OCI-LY1 (cell line): ENCODE data around the gene RIOK1.

Source experiments
- H2AFZ ChIP-seq: fragments of 200-600 bp; sonication (generic), shearing (Covaris generic); 2 replicates; pipeline ENCODE4 v1.6.0; 2014; ENCODE audit warnings: antibody characterized with exemption, mild to moderate bottlenecking, low read length
- H3F3A ChIP-seq: fragments of 200-600 bp; sonication (generic), shearing (Covaris generic); 2 replicates; pipeline ENCODE4 v1.6.0; 2014; ENCODE audit warnings: mild to moderate bottlenecking, antibody characterized with exemption, low read length, moderate library complexity; ENCODE audit not compliant: insufficient read depth
- H3K27ac ChIP-seq: fragments of 200-600 bp; sonication (generic); 2 replicates; pipeline ENCODE4 v1.5.1; 2014; ENCODE audit warnings: low read length, mixed run types, mild to moderate bottlenecking, low read depth; ENCODE audit not compliant: poor library complexity, severe bottlenecking
- H3K27me3 ChIP-seq: fragments of 200-600 bp; sonication (generic); 2 replicates; pipeline ENCODE4 v1.6.0; 2014; ENCODE audit warnings: antibody characterized with exemption, mild to moderate bottlenecking, low read length, moderate library complexity; ENCODE audit not compliant: insufficient read depth
- H3K36me3 ChIP-seq: fragments of 200-600 bp; sonication (generic); 2 replicates; pipeline ENCODE4 v1.6.1; 2014; ENCODE audit warnings: mild to moderate bottlenecking, antibody characterized with exemption, low read length, moderate library complexity, mixed read lengths; ENCODE audit not compliant: insufficient read depth
- H3K4me1 ChIP-seq: fragments of 200-600 bp; sonication (generic); 2 replicates; pipeline ENCODE4 v1.5.1; 2014; ENCODE audit warnings: mild to moderate bottlenecking, low read length, moderate library complexity; ENCODE audit not compliant: insufficient read depth, severe bottlenecking
- H3K4me2 ChIP-seq: fragments of 200-600 bp; sonication (generic), shearing (Covaris generic); 2 replicates; pipeline ENCODE4 v1.6.1; 2014; ENCODE audit warnings: low read length
- H3K4me3 ChIP-seq: fragments of 200-600 bp; sonication (generic); 2 replicates; pipeline ENCODE4 v1.5.1; 2014; ENCODE audit warnings: low read length, low read depth, mild to moderate bottlenecking, mixed read lengths; ENCODE audit not compliant: poor library complexity, severe bottlenecking
- H3K79me2 ChIP-seq: fragments of 200-600 bp; shearing (Covaris generic); 2 replicates; pipeline ENCODE4 v1.6.1; 2016; ENCODE audit warnings: mixed run types, low read length, mixed read lengths; ENCODE audit not compliant: insufficient read depth
- H3K9ac ChIP-seq: fragments of 200-600 bp; sonication (generic), shearing (Covaris generic); 2 replicates; pipeline ENCODE4 v1.6.1; 2014; ENCODE audit warnings: mild to moderate bottlenecking, low read length, mixed read lengths
- H3K9me2 ChIP-seq: fragments of 200-600 bp; sonication (generic), shearing (Covaris generic); 2 replicates; pipeline ENCODE4 v1.6.1; 2014; ENCODE audit warnings: low read depth, mild to moderate bottlenecking, low read length, mixed read lengths
- H3K9me3 ChIP-seq: fragments of 200-600 bp; shearing (Covaris generic); 2 replicates; pipeline ENCODE4 v1.6.1; 2014; ENCODE audit warnings: low read length, mixed read lengths
- H4K20me1 ChIP-seq: fragments of 200-600 bp; sonication (generic), shearing (Covaris generic); 2 replicates; pipeline ENCODE4 v1.6.0; 2016; ENCODE audit warnings: mild to moderate bottlenecking, low read length; ENCODE audit not compliant: insufficient read depth
- EZH2 ChIP-seq: fragments of 200-600 bp; sonication (generic), shearing (Covaris generic); IDR thresholded peaks from 2 replicates; pipeline ENCODE4 v1.8.0; 2017; ENCODE audit warnings: borderline replicate concordance, mixed run types, mild to moderate bottlenecking, antibody characterized with exemption, low read length, moderate library complexity, mixed read lengths
- TF ChIP-seq, protein P1 (sequence below): fragments of 200-600 bp; sonication (generic), shearing (Covaris generic); IDR thresholded peaks from 2 replicates; pipeline ENCODE4 v1.5.1; 2017; ENCODE audit warnings: mild to moderate bottlenecking, antibody characterized with exemption, low read length, moderate library complexity, mixed read lengths

Gene RIOK1

DNA sequence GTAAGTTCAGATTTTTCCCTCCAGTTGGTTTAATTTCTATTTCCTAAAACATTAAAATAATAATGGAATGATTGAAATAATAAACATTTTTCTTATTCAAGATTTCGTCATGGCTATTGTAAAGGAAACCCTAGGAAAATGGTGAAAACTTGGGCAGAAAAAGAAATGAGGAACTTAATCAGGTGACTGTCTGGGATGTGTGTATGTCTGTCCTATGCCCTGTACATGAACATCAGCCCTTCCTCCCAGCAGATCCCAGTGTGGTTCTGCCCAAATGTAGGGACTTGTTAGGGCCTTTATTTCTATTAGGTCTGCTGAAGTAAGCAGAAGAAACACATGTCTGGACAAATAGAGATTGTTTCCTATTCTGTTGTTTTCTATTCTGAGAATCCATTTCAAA is 13.1 kb downstream of the RIOK1 start:
- Histone ChIP-seq H3K4me2 (no peak overlapping the region), H3K27me3 (no peaks in the 10 kb centered on the region), H2AFZ (no peak overlapping the region), H3K9me2 (no peaks in the 10 kb centered on the region), H3K79me2 (no peaks in the 10 kb centered on the region), H3K9ac (no peak overlapping the region), H4K20me1 (no peaks in the 10 kb centered on the region), H3K27ac (no peak overlapping the region), H3K9me3 (no peaks in the 10 kb centered on the region), H3F3A (no peaks in the 10 kb centered on the region), H3K36me3 (peaks cover 99% of the 10 kb centered on the region), H3K4me3 (no peak overlapping the region), H3K4me1 (no peaks in the 10 kb centered on the region)
- TF ChIP-seq, protein P1, sequence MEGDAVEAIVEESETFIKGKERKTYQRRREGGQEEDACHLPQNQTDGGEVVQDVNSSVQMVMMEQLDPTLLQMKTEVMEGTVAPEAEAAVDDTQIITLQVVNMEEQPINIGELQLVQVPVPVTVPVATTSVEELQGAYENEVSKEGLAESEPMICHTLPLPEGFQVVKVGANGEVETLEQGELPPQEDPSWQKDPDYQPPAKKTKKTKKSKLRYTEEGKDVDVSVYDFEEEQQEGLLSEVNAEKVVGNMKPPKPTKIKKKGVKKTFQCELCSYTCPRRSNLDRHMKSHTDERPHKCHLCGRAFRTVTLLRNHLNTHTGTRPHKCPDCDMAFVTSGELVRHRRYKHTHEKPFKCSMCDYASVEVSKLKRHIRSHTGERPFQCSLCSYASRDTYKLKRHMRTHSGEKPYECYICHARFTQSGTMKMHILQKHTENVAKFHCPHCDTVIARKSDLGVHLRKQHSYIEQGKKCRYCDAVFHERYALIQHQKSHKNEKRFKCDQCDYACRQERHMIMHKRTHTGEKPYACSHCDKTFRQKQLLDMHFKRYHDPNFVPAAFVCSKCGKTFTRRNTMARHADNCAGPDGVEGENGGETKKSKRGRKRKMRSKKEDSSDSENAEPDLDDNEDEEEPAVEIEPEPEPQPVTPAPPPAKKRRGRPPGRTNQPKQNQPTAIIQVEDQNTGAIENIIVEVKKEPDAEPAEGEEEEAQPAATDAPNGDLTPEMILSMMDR = no peak
- TF ChIP-seq EZH2 = no peak

DNA sequence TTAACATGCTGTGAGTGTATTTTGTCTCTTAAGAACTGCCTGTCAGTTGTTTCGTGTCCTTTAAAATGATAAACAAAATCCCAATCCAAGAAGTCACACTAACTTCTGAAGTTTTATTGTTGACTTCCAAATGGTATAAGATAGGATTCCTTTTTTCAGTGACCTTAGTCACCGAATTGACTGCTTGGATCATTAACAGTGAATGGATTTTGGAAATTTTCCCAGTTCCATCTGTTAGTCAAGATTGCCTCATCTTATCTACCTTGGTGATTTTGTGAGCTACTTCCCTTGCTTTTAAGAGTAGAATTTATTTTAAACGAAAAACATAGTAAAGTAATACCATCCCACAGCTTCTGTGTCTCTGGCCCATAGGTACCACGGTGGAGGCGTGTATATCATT is 14.9 kb downstream of the RIOK1 start:
- Histone ChIP-seq H3K9ac (no peak overlapping the region), H4K20me1 (no peaks in the 10 kb centered on the region), H3K4me3 (no peak overlapping the region), H3K9me2 (no peaks in the 10 kb centered on the region), H3K79me2 (no peaks in the 10 kb centered on the region), H3F3A (no peaks in the 10 kb centered on the region), H3K9me3 (no peaks in the 10 kb centered on the region), H3K4me2 (no peak overlapping the region), H3K27me3 (no peaks in the 10 kb centered on the region), H3K27ac (no peak overlapping the region), H3K4me1 (no peaks in the 10 kb centered on the region), H3K36me3 (peaks cover 89% of the 10 kb centered on the region), H2AFZ (no peak overlapping the region)
- TF ChIP-seq, protein P1 = no peak
- no peak for TF ChIP-seq EZH2

DNA sequence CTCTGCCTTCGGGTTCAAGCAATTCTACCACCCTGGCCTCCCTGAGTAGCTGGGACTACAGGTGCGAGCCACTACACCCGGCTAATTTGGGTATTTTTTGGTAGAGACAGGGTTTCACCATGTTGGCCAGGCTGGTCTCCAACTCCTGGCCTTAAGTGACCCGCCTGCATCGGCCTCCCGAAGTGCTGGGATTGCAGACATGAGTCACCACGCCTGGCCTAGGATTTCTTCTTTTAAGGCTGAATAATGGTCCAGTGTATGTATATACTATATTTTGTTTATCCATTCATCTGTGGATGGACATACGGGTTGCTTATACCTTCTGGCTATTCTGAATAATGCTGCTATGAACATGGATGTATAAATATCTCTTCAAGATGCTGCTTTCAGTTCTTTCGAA is 17.1 kb downstream of the RIOK1 start:
- H3K36me3 ChIP-seq = peaks cover 89% of the 10 kb centered on the region

More for the DNA sequence above, 17.1 kb downstream of the RIOK1 start:
- H3K4me3 ChIP-seq = no peak overlapping the region
- H3K9me2 ChIP-seq = no peaks in the 10 kb centered on the region
- no peak overlapping the region for H3K4me2 ChIP-seq
- no peaks in the 10 kb centered on the region for H3K9me3 ChIP-seq
- H3K4me1 ChIP-seq = no peaks in the 10 kb centered on the region
- TF ChIP-seq, protein P1 = no peak
- TF ChIP-seq EZH2 = no peak
- H3K27ac ChIP-seq = no peak overlapping the region
- no peak overlapping the region for H2AFZ ChIP-seq
- H3K79me2 ChIP-seq = no peaks in the 10 kb centered on the region
- no peaks in the 10 kb centered on the region for H3K27me3 ChIP-seq
- no peaks in the 10 kb centered on the region for H4K20me1 ChIP-seq
- H3F3A ChIP-seq = no peaks in the 10 kb centered on the region
- H3K9ac ChIP-seq = no peak overlapping the region
